GM21528 (cell line): ENCODE results near the gene RAB18.
"Not testable (repeated sequence)": the region's sequence is repeated elsewhere in the genome, so short reads cannot be mapped to it uniquely, and the experiment has no call there.

Experiments used
- ATAC-seq: cut with Tn5 transposase; IDR thresholded peaks from one replicate; pipeline ENCODE4 v1.9.1; 2021; ENCODE audit warnings: mild to moderate bottlenecking, moderate library complexity; ENCODE audit not compliant: unreplicated experiment, low FRiP score

RAB18 gene

GRCh38 chr10:27541796-27542729 lies 38.0 kb downstream of the RAB18 start:
- ATAC-seq = no peak

DNA sequence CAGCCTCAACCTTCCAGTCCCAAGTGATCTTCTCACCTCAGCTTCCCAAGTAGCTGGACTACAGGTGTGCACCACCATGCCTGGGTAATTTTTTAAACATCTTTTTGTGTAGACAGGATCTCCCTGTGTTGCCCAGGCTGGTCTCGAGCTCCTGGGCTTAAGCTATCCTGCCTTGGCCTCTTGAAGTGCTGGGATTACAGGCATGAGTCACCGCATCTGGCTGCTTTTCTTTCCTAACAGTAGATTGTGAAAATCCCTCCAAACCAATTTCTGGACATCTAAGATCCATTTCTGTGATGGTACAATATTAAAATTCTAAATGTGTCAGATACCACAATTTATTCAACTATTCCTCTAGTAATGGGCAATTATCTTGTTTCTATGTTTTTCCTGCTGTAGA lies 38.7 kb downstream of the RAB18 start:
- ATAC-seq = no peak

GRCh38 chr10:27547047-27547446 lies 42.9 kb downstream of the RAB18 start:
- no peak for ATAC-seq

- ATAC-seq = no peak
These were observed 43.4 kb downstream of the RAB18 start for GRCh38 chr10:27547482-27547881.

- no peak for ATAC-seq
These were observed 46.7 kb downstream of the RAB18 start for GRCh38 chr10:27550823-27551222.

DNA sequence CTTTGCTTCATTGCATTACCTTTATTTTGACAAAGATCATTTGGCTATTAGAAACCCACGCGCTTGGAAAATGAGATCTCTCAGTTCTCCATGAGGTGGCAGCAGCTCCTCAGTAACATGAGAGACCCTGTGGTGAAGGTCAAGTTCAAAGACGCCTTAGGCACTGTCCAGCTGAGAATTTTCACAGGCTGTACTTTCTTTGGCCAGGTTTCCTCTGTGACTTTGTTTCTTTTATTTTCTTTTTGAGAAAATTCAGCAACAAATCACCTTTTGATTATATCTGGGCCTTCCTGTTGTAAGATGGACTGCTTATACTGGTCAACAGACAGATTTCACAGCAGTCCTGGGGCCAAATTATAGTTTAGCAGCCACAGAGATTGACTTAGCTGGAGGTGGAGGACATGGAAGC lies 54.5 kb downstream of the RAB18 start:
- ATAC-seq = no peak

GRCh38 chr10:27561334-27561733 lies 57.2 kb downstream of the RAB18 start:
- no peak for ATAC-seq

- no peak for ATAC-seq
These were observed 60.3 kb downstream of the RAB18 start for GRCh38 chr10:27564398-27564797.

GRCh38 chr10:27564880-27565279 lies 60.8 kb downstream of the RAB18 start:
- no peak for ATAC-seq

DNA sequence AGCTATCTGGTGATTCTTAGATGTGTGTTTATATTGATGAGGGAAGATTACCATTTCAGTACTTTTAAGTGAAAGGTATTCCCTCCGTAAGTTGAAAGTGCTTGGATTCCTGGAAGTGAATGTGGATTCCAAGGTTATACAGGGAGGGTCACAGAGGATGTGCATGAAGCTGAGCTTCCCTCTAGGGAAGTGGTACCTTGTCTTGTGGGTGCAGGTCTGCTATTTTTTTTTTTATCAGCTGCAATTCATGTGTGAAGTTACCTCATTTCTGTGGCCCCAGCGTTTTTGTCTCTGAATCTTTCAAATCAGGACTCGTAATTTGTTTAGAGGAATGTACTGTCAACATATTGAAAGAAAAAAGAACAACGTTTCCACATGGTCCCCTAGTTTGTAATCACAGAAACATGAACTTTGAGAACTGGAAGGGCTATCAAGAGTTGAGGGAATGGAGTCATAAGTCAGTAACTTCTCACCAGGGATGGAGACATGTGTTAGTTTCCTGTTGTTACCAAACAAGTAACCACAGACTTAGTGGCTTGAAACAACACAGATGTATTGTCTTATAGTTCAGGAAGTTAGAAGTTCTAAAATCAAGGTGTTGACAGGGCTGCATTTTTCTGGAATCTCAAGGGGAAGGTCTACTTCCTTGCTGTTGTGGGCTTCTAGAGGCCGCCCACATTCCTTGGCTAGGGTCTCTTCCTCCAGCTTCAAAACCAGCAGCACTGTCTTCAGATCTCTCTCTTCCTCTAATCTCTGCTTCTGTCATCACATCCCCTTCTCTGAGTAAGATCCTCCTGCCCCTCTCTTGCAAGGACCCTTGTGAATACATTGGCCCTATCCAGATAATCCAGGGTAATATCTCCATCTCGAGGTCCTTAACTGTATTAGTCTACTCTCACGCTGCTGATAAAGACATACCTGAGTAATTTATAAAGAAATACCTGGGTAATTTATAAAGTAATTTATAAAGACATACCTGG lies 64.4 kb downstream of the RAB18 start:
- ATAC-seq = no peak

- ATAC-seq = no peak
These were observed 65.8 kb downstream of the RAB18 start for GRCh38 chr10:27569946-27570345.

- ATAC-seq = not testable (repeated sequence)
These were observed 72.9 kb downstream of the RAB18 start for GRCh38 chr10:27577038-27577437.

DNA sequence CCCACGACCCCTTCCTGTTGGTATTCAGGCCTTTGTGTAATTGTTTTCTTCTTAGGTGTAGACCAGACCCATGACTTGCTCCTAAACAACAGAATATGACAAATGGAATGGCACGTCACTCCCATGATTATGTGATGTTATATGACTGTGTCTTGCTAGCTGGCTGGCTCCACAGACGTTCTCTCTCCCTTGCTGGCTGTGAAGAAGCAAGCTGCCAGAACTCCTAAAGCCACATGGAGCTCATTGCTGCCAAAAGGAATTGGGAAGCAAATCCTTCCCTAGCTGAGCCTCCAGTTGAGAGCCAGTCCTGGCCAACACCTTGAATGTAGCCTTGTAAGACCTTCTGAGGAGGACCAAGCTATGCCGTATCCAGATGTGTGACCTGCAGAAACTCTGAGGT lies 74.2 kb downstream of the RAB18 start:
- ATAC-seq = no peak

- ATAC-seq = no peak
These were observed 77.1 kb downstream of the RAB18 start for GRCh38 chr10:27581225-27581624.

GRCh38 chr10:27584302-27584701 lies 80.2 kb downstream of the RAB18 start:
- no peak for ATAC-seq
